ENCODE data around the gene ALPI.
"Not testable (repeated sequence)": the region's sequence is repeated elsewhere in the genome, so short reads cannot be mapped to it uniquely, and the experiment has no call there.

ALPI gene

DNA sequence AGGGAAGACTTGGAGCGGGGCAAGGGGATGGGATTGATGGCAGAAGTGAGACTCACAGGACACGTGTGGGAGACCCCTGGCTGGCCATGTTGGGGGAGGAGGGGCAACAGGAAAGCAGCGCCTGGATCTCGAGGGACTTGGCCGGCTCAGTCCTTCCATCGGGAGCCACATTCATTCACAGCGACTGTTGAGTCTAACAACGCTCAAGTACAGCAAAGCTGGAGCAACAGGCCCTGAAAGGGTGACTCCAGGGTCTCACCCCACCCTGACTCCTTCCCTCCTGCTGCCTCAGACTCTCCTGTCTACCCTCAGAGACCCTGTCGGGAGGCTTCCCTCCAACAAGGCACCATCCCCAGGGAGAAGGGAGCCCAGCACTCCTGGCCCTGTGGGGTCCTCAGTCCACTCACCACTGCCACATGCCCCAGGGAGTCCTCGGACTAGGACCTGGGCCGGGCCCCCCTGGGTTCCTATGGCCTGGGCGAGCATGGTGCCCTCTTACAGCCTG is 14.8 kb upstream of the ALPI start (continued):
- TF ChIP-seq ZNF148 (tag by site-specific recombination; IDR thresholded peaks at IDR 0.05; ENCODE audit: borderline replicate concordance) (no peak), HOXC10 (CRISPR knock-in tag; IDR thresholded peaks at IDR 0.05) (no peak), ZNF521 (tag by site-specific recombination; IDR thresholded peaks at IDR 0.05) (no peak), ZNF561 (tag by site-specific recombination; IDR thresholded peaks at IDR 0.05; ENCODE audit: borderline replicate concordance) (no peak), ZNF837 (tag by site-specific recombination; IDR thresholded peaks at IDR 0.05) (no peak)

DNA sequence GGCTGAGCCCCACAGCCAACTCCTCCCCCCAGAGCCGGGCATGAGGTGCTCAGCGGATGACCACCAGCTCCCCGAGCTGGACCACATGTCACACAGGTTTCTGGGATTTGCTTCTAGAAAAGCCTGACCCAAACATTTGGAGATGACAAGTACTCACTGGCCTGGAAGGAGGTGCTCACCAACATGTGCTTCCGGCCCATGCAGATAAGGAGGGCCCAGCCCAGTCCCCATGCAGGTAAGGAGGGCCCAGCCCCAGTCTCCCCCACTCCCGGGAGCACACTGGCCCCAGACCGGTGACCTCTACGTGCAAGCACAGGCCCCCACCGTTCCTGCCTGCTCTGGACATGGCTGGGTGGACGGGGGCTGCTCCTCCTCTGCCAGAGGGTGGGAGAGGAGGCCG is 14.0 kb upstream of the ALPI start:
- H3K4me1 ChIP-seq (ENCODE audit: control insufficient read depth, insufficient read depth, low read length); POLR2A ChIA-PET; H3K4me3 ChIP-seq (ENCODE audit: low read depth, low read length); H3K9me3 ChIP-seq (ENCODE audit: control insufficient read depth, insufficient read depth, low read depth, low read length); H3K27ac ChIP-seq (ENCODE audit: extremely low read depth, low read depth, low read length); H3K36me3 ChIP-seq (ENCODE audit: control insufficient read depth in 2 of 2, insufficient read depth in 1 of 2, low read length in 2 of 2): not testable (repeated sequence)
- CTCF ChIA-PET, result interaction anchor here (1.4 kb wide), 1 partner anchor 108 kb away, joined by 4 read pairs; no protein-coding TSS in a partner anchor

- H3K4me3 ChIP-seq (ENCODE audit: low read depth, low read length); H3K36me3 ChIP-seq (ENCODE audit: control insufficient read depth in 2 of 2, insufficient read depth in 1 of 2, low read length in 2 of 2); H3K27ac ChIP-seq (ENCODE audit: extremely low read depth, low read depth, low read length); H3K4me1 ChIP-seq (ENCODE audit: control insufficient read depth, insufficient read depth, low read length); CTCF ChIA-PET; H3K9me3 ChIP-seq (ENCODE audit: control insufficient read depth, insufficient read depth, low read depth, low read length); POLR2A ChIA-PET: not testable (repeated sequence)
Measured at GRCh38 chr2:232442431-232442830, 13.5 kb upstream of the ALPI start.

DNA sequence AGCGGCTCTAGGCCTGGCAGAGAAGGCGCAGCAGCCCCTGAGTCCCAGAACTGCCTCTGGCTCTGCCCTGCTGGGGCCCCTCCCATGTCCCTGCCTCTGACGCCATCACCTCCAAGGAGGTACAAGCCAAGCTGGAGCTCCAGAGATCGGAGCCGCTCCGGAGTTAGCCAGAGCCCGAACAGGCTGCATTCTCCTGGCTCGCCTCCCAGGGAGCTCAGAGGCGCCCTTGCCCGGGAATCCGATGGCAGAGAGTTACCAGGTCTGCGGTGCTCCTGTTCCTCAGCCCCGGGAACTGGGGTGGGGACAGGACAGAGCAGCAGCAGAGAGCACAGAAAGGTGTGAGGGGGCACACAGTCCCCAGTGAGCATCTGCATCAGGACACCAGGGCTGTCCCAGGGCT is 12.9 kb upstream of the ALPI start:
- H3K4me3 ChIP-seq (ENCODE audit: low read depth, low read length); H3K9me3 ChIP-seq (ENCODE audit: control insufficient read depth, insufficient read depth, low read depth, low read length); H3K27ac ChIP-seq (ENCODE audit: extremely low read depth, low read depth, low read length); H3K4me1 ChIP-seq (ENCODE audit: control insufficient read depth, insufficient read depth, low read length); POLR2A ChIA-PET; H3K36me3 ChIP-seq (ENCODE audit: control insufficient read depth in 2 of 2, insufficient read depth in 1 of 2, low read length in 2 of 2): not testable (repeated sequence)
- CTCF ChIA-PET, result interaction anchor here (0.5 kb wide), 1 partner anchor 20 kb away, joined by 3 read pairs; no protein-coding TSS in a partner anchor

DNA sequence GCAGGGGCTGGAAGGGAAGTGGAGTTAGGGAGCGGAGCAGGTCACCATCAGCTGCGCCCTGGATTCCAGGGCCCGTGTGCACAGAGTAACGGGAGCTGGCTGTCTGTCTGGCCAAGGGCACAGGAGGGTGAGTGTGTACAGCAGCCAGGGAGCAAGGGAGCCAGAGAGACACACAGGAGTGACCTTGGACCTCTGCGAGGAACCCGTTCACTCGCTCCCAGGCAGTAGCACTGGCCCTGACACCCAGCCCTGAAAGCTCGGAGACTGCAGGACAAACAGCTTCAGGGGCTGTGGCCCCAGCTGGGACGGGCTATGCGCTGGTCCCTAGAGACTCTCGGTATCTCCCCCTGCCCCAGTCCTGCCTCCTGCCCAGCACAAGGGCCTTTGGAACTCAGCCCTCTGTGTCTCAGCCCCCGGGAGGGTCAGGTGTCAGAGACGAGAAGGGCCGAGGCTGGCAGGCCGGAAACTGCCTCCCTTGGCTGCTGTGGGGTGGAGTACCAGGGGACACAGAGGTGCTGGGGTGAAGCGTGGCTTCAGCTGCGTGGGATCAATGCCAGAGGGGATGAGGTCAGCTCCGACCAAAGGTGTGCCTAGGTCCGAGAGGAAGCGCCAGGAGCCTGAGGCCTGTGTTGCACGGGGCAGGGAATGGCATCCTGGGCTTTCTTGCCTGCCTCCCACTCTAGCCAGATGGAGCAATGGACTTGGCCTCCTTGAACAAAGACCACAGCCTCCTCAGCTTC is 12.1 kb upstream of the ALPI start:
- H3K36me3 ChIP-seq (ENCODE audit: control insufficient read depth in 2 of 2, insufficient read depth in 1 of 2, low read length in 2 of 2); H3K9me3 ChIP-seq (ENCODE audit: control insufficient read depth, insufficient read depth, low read depth, low read length); H3K4me1 ChIP-seq (ENCODE audit: control insufficient read depth, insufficient read depth, low read length); POLR2A ChIA-PET; H3K4me3 ChIP-seq (ENCODE audit: low read depth, low read length); H3K27ac ChIP-seq (ENCODE audit: extremely low read depth, low read depth, low read length): not testable (repeated sequence)
- CTCF ChIA-PET, result interaction anchor here (0.6 to 1.9 kb wide), 15 partner anchors 10 to 589 kb away, joined by 3 to 19 read pairs (median 3); partner anchors contain the start of gene PRSS56

DNA sequence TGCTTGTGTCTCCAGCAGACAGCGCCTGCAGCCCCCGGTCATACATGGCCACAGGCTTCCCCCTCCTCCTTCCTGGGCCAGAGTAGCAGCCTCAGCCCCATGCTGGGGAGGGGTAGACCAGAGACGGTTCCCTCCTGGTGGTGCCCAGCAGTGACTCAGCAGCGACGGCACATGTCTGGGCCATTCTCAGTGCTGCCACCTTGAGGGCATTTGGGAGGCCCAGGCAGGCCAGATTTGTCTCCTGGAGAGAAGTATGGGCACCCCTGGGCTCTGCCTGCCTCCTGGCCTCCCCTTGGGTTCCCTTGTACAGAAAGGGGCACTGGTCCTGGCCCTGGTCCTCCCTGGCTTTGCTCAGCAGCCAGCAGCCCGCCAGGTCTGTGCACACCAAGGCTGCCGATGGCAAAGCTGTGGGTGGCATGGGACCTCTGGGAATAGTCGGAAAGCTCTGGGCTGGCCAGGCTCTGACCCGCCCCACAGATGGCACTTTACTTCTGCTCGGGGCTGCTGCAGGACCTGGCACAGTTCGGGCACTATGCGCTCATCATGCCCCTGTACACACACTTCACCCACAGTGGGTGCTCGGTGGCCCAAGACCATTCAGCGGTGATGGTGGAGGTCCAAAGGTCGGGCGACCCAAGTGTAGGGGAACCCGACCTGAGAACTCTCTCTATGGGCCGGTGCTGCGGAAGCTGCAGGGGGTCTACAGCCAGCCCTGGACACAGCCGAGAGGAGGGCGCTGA is 11.4 kb upstream of the ALPI start:
- Histone ChIP-seq H3K36me3 (ENCODE audit: control insufficient read depth in 2 of 2, insufficient read depth in 1 of 2, low read length in 2 of 2) (no peaks in the 10 kb centered on the region), H3K27ac (ENCODE audit: extremely low read depth, low read depth, low read length) (no peak overlapping the region), H3K9me3 (ENCODE audit: control insufficient read depth, insufficient read depth, low read depth, low read length) (no peaks in the 10 kb centered on the region), H3K4me1 (ENCODE audit: control insufficient read depth, insufficient read depth, low read length) (no peaks in the 10 kb centered on the region), H3K4me3 (ENCODE audit: low read depth, low read length) (no peak overlapping the region)
- POLR2A ChIA-PET, result no interaction called here
- CTCF ChIA-PET, result interaction anchor here (0.6 to 1.9 kb wide), 17 partner anchors 9 to 543 kb away, joined by 3 to 19 read pairs (median 3); partner anchors contain the start of gene PRSS56
- no peak for TF ChIP-seq ZNF37A (tag by site-specific recombination; IDR thresholded peaks at IDR 0.05)
- TF ChIP-seq GLIS1 (tag by site-specific recombination; IDR thresholded peaks at IDR 0.05), result peak; percentile 32; the same call in 1 of the 2 replicates
- peak; percentile 59; the same call in 1 of the 2 replicates for TF ChIP-seq ZIC2 (tag by site-specific recombination; IDR thresholded peaks at IDR 0.05)
- peak; percentile 28; the same call in 1 of the 2 replicates for TF ChIP-seq CTCF (tag by site-specific recombination; IDR thresholded peaks at IDR 0.05)
- TF ChIP-seq ZNF423 (tag by site-specific recombination; IDR thresholded peaks at IDR 0.05), result 0 out of 2 replicates have a peak, but pooled peaks have one; percentile 47
- TF ChIP-seq KLF1 (tag by site-specific recombination; IDR thresholded peaks at IDR 0.05), result no peak
- TF ChIP-seq, protein P1, sequence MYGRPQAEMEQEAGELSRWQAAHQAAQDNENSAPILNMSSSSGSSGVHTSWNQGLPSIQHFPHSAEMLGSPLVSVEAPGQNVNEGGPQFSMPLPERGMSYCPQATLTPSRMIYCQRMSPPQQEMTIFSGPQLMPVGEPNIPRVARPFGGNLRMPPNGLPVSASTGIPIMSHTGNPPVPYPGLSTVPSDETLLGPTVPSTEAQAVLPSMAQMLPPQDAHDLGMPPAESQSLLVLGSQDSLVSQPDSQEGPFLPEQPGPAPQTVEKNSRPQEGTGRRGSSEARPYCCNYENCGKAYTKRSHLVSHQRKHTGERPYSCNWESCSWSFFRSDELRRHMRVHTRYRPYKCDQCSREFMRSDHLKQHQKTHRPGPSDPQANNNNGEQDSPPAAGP (tag by site-specific recombination; IDR thresholded peaks at IDR 0.05), result no peak
